ENCODE measurements around the gene PNMA6E.

DNA sequence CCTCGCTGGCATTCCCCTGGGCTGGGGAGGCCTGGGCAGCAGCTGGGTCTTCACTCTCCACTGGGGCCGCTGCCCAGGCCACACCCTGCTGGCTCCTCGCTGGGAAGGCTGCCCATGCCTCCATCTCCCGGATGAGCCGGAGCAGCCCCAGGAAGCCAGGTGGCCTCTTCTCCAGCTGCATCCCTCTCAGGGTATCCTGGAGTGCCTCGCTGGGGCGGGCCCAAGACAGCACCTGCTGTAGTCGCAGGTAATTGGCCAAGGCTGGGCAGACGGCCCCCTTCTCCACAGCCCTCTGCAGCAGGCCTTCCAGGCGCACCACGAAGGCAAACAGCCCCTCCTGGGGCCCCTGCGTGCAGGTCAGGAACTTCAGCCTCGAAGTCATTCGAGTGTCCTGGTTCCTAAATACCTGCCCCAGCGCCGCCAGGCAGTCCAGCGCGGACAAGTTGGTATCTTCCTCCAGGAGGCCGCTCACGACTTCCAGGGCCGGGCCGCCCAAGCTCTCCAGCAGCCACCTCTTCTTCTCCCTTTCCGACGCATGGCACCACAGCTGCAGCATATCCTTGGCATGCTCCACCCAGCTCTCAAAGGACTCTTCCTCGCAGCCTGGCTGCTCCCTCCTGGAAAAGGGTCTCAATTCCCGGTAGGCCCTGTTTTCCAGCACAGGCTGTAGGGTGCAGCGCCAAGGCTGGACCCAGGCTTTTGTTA, 3.7 kb downstream of the PNMA6E start:
- TF ChIP-seq, protein P1, sequence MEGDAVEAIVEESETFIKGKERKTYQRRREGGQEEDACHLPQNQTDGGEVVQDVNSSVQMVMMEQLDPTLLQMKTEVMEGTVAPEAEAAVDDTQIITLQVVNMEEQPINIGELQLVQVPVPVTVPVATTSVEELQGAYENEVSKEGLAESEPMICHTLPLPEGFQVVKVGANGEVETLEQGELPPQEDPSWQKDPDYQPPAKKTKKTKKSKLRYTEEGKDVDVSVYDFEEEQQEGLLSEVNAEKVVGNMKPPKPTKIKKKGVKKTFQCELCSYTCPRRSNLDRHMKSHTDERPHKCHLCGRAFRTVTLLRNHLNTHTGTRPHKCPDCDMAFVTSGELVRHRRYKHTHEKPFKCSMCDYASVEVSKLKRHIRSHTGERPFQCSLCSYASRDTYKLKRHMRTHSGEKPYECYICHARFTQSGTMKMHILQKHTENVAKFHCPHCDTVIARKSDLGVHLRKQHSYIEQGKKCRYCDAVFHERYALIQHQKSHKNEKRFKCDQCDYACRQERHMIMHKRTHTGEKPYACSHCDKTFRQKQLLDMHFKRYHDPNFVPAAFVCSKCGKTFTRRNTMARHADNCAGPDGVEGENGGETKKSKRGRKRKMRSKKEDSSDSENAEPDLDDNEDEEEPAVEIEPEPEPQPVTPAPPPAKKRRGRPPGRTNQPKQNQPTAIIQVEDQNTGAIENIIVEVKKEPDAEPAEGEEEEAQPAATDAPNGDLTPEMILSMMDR (IDR thresholded peaks at IDR 0.05), result no peak
- TF ChIP-seq POLR2A (IDR thresholded peaks at IDR 0.05), result no peak
